GM12878 (cell line): Measurements from ENCODE around the gene HSPB3. TPM values are rescaled to one million over a fixed set of nuclear protein-coding genes. Genes with fewer than 3 reads are reported as not detected.

Experiments
- KDM1A ChIP-seq: fragments of 200-600 bp; sonication (generic); IDR thresholded peaks from 2 replicates; pipeline ENCODE4 v1.6.1; 2016; ENCODE audit warnings: borderline replicate concordance
- SIX5 ChIP-seq: IDR thresholded peaks from 2 replicates; pipeline ENCODE4 v1.6.1; 2011; ENCODE audit warnings: mild to moderate bottlenecking, low read depth, low read length, moderate library complexity; ENCODE audit not compliant: severe bottlenecking
- TCF7 ChIP-seq: IDR thresholded peaks from 2 replicates; pipeline ENCODE4 v1.6.1; 2014; ENCODE audit warnings: antibody characterized with exemption, borderline replicate concordance
- polyA plus RNA-seq, 11 experiments: library from polyadenylated mRNA; depleted of rRNA in 4 of 11; unstranded in 6 of 11; stranded (reverse) in 5 of 11; fragments of >200 nt; fragmentation: Nextera tagmentation in 4 of 11; fragmentation: Illumina TruSeq in 1 of 11; extraction: Ambion mirVana in 4 of 11; extraction: Trizol in 1 of 11; gene quantifications; 1 replicate in 1 of 11; 2 replicates in 10 of 11; pipeline versions ENCODE4 v1.2.1 to v1.2.3, GENCODE V29; 2011 to 2016; ENCODE audit warnings: inconsistent platforms in 2 of 11, missing spikeins in 2 of 11, low read depth in 1 of 11
- total RNA-seq, 4 experiments: library from RNA; depleted of rRNA in 3 of 4; stranded (reverse); fragments of >200 nt in 3 of 4; fragmentation: Illumina TruSeq in 1 of 4; extraction: Trizol in 1 of 4; gene quantifications; 2 replicates each; pipeline versions ENCODE4 v1.2.1 to v1.2.3, GENCODE V29; 2013 to 2021
- TF ChIP-seq, protein P1 (sequence below): fragments of 450-650 bp; formaldehyde crosslinking; IDR thresholded peaks from 2 replicates; pipeline ENCODE4 v1.5.0; 2022; ENCODE audit warnings: mild to moderate bottlenecking, missing genetic modification characterization
- TF ChIP-seq, protein P2 (sequence below): fragments of 150-350 bp; IDR thresholded peaks from 2 replicates; pipeline ENCODE4 v1.6.1; 2016; ENCODE audit warnings: low read depth, low read length

HSPB3 gene
- total and polyA plus RNA-seq, 10 of the 15 experiments (the other 5 are each of a cell fraction or from before 2014, with no cell fraction given) = 0.11 to 0.60 (median 0.29) TPM; not detected in 7

DNA sequence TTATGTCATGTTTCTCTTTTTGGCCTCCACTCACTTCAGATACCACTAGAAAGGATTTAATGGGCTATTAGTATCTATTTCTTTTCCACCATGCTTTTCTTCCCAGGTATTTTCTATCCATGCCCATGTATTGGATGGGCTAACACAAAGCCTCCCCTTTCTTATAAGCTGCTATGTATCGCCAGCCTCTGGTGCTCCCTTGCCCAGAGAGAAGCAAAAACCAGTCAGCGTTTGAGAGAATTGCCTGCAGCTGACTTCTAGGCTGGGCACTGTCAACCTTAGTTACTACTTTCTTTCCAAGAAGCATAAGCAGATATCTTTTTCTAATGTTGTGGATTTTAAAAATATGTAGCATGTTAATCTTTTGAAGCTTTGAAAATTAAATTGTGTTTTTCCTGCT is 30.2 kb upstream of the HSPB3 start (continued):
- TF ChIP-seq, protein P1, sequence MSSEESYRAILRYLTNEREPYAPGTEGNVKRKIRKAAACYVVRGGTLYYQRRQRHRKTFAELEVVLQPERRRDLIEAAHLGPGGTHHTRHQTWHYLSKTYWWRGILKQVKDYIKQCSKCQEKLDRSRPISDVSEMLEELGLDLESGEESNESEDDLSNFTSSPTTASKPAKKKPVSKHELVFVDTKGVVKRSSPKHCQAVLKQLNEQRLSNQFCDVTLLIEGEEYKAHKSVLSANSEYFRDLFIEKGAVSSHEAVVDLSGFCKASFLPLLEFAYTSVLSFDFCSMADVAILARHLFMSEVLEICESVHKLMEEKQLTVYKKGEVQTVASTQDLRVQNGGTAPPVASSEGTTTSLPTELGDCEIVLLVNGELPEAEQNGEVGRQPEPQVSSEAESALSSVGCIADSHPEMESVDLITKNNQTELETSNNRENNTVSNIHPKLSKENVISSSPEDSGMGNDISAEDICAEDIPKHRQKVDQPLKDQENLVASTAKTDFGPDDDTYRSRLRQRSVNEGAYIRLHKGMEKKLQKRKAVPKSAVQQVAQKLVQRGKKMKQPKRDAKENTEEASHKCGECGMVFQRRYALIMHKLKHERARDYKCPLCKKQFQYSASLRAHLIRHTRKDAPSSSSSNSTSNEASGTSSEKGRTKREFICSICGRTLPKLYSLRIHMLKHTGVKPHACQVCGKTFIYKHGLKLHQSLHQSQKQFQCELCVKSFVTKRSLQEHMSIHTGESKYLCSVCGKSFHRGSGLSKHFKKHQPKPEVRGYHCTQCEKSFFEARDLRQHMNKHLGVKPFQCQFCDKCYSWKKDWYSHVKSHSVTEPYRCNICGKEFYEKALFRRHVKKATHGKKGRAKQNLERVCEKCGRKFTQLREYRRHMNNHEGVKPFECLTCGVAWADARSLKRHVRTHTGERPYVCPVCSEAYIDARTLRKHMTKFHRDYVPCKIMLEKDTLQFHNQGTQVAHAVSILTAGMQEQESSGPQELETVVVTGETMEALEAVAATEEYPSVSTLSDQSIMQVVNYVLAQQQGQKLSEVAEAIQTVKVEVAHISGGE (CRISPR knock-in tag) = no peak
- TF ChIP-seq KDM1A = no peak
- no peak for TF ChIP-seq TCF7
- no peak for TF ChIP-seq SIX5
- TF ChIP-seq, protein P2, sequence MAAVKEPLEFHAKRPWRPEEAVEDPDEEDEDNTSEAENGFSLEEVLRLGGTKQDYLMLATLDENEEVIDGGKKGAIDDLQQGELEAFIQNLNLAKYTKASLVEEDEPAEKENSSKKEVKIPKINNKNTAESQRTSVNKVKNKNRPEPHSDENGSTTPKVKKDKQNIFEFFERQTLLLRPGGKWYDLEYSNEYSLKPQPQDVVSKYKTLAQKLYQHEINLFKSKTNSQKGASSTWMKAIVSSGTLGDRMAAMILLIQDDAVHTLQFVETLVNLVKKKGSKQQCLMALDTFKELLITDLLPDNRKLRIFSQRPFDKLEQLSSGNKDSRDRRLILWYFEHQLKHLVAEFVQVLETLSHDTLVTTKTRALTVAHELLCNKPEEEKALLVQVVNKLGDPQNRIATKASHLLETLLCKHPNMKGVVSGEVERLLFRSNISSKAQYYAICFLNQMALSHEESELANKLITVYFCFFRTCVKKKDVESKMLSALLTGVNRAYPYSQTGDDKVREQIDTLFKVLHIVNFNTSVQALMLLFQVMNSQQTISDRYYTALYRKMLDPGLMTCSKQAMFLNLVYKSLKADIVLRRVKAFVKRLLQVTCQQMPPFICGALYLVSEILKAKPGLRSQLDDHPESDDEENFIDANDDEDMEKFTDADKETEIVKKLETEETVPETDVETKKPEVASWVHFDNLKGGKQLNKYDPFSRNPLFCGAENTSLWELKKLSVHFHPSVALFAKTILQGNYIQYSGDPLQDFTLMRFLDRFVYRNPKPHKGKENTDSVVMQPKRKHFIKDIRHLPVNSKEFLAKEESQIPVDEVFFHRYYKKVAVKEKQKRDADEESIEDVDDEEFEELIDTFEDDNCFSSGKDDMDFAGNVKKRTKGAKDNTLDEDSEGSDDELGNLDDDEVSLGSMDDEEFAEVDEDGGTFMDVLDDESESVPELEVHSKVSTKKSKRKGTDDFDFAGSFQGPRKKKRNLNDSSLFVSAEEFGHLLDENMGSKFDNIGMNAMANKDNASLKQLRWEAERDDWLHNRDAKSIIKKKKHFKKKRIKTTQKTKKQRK = no peak
